VCaP (cell line): ENCODE results near the gene COX5A.

Experiments used
- H3K27ac ChIP-seq: fragments of 450-650 bp; 2 replicates; pipeline ENCODE4 v1.5.1; 2017
- CTCF ChIP-seq: fragments of 450-650 bp; conservative IDR thresholded peaks from 2 replicates; pipeline ENCODE4 v1.5.1; 2017; ENCODE audit warnings: mild to moderate bottlenecking, moderate library complexity

COX5A gene

DNA sequence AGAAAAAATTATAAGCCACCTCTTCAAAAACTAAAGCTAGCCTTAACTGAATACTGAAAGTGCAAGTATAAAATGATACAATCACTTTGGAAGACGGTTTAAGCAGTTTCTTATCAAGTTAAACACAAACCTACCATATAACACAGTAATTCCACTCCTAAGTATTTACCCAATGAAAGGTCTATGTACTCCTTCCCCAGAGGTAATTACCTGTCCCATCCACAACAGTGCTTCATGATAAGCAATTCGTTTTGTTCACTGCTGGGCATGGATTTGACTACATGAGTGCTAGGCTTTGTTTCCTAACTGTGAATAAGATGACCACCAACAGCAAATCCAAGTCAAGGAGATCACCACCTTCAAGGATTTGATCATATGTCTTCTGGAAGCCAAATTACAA is 4.3 kb downstream of the COX5A start:
- TF ChIP-seq CTCF = no peak
- H3K27ac ChIP-seq = peak overlapping the region; percentile 99

DNA sequence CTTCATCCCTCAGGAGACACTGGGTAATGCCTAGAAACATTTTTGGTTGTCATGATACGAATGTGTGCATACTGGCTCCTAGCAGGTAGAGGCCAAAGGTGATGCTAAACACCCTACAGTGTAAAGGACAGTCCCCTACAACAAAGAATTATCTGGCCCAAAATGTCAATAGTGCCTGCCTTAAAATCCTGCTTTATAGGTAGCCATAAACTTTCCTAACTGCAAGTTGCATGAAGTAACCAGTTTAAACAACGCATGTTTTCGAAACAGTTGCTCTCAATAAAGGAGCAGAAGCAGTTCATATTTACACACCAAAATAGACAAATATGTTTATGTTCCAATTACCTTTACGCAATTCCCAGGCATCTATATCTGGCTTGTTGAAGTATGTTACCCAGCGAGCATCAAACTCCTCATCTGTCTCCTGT is 9.1 kb downstream of the COX5A start:
- peak overlapping the region; percentile 51 for H3K27ac ChIP-seq
- no peak for TF ChIP-seq CTCF

DNA sequence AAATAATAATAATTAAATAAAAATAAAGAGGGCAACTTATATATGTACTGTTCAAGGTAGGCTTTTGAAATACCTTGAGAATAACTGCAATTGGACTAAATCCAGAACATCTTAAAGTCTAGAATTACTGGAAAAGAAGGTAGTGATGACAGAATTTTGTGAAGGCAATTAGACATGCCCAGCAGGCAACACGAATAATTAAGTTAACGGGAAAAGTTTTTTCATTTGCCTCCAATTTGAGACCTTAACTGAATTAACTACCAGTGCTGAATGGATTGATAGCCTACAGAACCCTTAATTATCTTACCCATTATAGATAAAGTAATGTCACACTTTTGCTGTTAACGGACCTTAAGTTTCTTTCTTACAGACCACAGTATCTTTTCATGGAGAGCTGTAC is 13.3 kb downstream of the COX5A start:
- no peak for TF ChIP-seq CTCF

GRCh38 chr15:74920456-74920855 is 17.4 kb downstream of the COX5A start:
- TF ChIP-seq CTCF = no peak
- no peak overlapping the region for H3K27ac ChIP-seq

More for the DNA sequence above, 13.3 kb downstream of the COX5A start:
- no peak overlapping the region for H3K27ac ChIP-seq

GRCh38 chr15:74917676-74918075 is 20.2 kb downstream of the COX5A start:
- no peak overlapping the region for H3K27ac ChIP-seq
- TF ChIP-seq CTCF = no peak

GRCh38 chr15:74913799-74914198 is 24.1 kb downstream of the COX5A start:
- H3K27ac ChIP-seq = peak overlapping the region; percentile 41

- peak overlapping the region; percentile 41 for H3K27ac ChIP-seq
- no peak for TF ChIP-seq CTCF
These were observed 24.8 kb downstream of the COX5A start for GRCh38 chr15:74913041-74913440.

- TF ChIP-seq CTCF = no peak
- H3K27ac ChIP-seq = no peak overlapping the region
These were observed 29.2 kb downstream of the COX5A start for GRCh38 chr15:74908635-74909034.
